K562 (cell line): ENCODE measurements around the gene TMEM53. TPM values are rescaled to one million over a fixed set of nuclear protein-coding genes. Genes with fewer than 3 reads are reported as not detected.

Experiments
- BDP1 ChIP-seq: IDR thresholded peaks from 3 replicates; pipeline ENCODE4 v1.6.1; 2011; ENCODE audit not compliant: insufficient read length, insufficient read depth
- BHLHE40 ChIP-seq: IDR thresholded peaks from 2 replicates; pipeline ENCODE4 v1.6.1; 2011; ENCODE audit warnings: low read length, improper control_type of control experiment
- CAMTA2 ChIP-seq: fragments of 250-450 bp; sonication (Bioruptor Pico); conservative IDR thresholded peaks from 2 replicates; pipeline ENCODE4 v1.5.1; 2022
- ELF2 ChIP-seq: fragments of 250-450 bp; sonication (Bioruptor Pico); IDR thresholded peaks from 2 replicates; pipeline ENCODE4 v1.5.0; 2021; ENCODE audit warnings: mild to moderate bottlenecking
- HSF4 ChIP-seq: fragments of 250-450 bp; sonication (Bioruptor Pico); IDR thresholded peaks from 2 replicates; pipeline ENCODE4 v2.1.2; 2022; ENCODE audit warnings: mild to moderate bottlenecking, moderate library complexity, borderline replicate concordance
- KDM5B ChIP-seq: fragments of 200-600 bp; sonication (generic); IDR thresholded peaks from 2 replicates; pipeline ENCODE4 v1.6.1; 2012; ENCODE audit warnings: low read depth, mild to moderate bottlenecking, moderate library complexity, low read length, control low read depth, inconsistent platforms; ENCODE audit not compliant: insufficient replicate concordance
- MGA ChIP-seq: fragments of 450-650 bp; IDR thresholded peaks from 2 replicates; pipeline ENCODE4 v1.6.1; 2016; ENCODE audit warnings: mild to moderate bottlenecking, moderate library complexity
- RBM39 ChIP-seq: fragments of 200-400 bp; formaldehyde crosslinking; optimal IDR thresholded peaks from 2 replicates; pipeline ENCODE3; 2018; ENCODE audit warnings: low read depth, low read length
- SMARCE1 ChIP-seq: fragments of 450-650 bp; IDR thresholded peaks from 2 replicates; pipeline ENCODE4 v1.7.1; 2016; ENCODE audit warnings: mild to moderate bottlenecking
- TAF7 ChIP-seq: fragments of 450-650 bp; IDR thresholded peaks from 2 replicates; pipeline ENCODE4 v1.6.1; 2016; ENCODE audit warnings: missing genetic modification characterization, missing compliant biosample characterization
- U2AF1 ChIP-seq: fragments of 200-400 bp; formaldehyde crosslinking; optimal IDR thresholded peaks from 2 replicates; pipeline ENCODE3; 2017; ENCODE audit warnings: mild to moderate bottlenecking, low read depth, low read length, moderate library complexity
- ZBTB1 ChIP-seq: sonication (generic); formaldehyde crosslinking; IDR thresholded peaks from 2 replicates; pipeline ENCODE4 v1.8.1; 2023; ENCODE audit warnings: missing genetic modification reagents, low read depth, mild to moderate bottlenecking, borderline replicate concordance
- ZBTB33 ChIP-seq: sonication (generic); formaldehyde crosslinking; IDR thresholded peaks from 2 replicates; pipeline ENCODE4 v1.8.1; 2023; ENCODE audit warnings: mild to moderate bottlenecking, missing genetic modification reagents
- ZNF253 ChIP-seq: fragments of 250-450 bp; sonication (Bioruptor Pico); conservative IDR thresholded peaks from 2 replicates; pipeline ENCODE4 v1.6.1; 2021; ENCODE audit warnings: mild to moderate bottlenecking
- ZNF3 ChIP-seq: fragments of 250-450 bp; sonication (Bioruptor Pico); IDR thresholded peaks from 2 replicates; pipeline ENCODE4 v1.5.0; 2021; ENCODE audit warnings: mild to moderate bottlenecking, moderate library complexity
- polyA plus RNA-seq, 8 experiments: library from polyadenylated mRNA; depleted of rRNA in 4 of 8; stranded (reverse) in 5 of 8; unstranded in 3 of 8; fragments of >200 nt; fragmentation: Nextera tagmentation in 2 of 8; fragmentation: Illumina TruSeq in 1 of 8; extraction: Ambion mirVana in 2 of 8; extraction: Trizol in 1 of 8; gene quantifications; 2 replicates each; pipeline versions ENCODE4 v1.2.1 to v1.2.3, GENCODE V29; 2011 to 2014; ENCODE audit warnings: inconsistent platforms in 1 of 8, missing spikeins in 1 of 8
- total RNA-seq, 7 experiments: library from RNA; depleted of rRNA in 6 of 7; stranded (reverse); fragments of >200 nt in 6 of 7; fragmentation: Illumina TruSeq in 2 of 7; extraction: Trizol in 2 of 7; gene quantifications; 2 replicates each; pipeline versions ENCODE4 v1.2.1 to v1.2.3, GENCODE V29; 2011 to 2021; ENCODE audit warnings: low replicate concordance in 1 of 7

TMEM53 gene
- total and polyA plus RNA-seq, 9 of the 15 experiments (the other 6 are each of a cell fraction or from before 2014, with no cell fraction given): 0.23 to 3.7 (median 2.0) TPM

- TF ChIP-seq MGA (peak; percentile 59), BHLHE40 (peak; percentile 94), CAMTA2 (CRISPR knock-in tag) (peak; percentile 97), ZNF3 (no peak), HSF4 (CRISPR knock-in tag) (peak; percentile 72; the same call in 1 of the 2 replicates), RBM39 (no peak), ZNF253 (CRISPR knock-in tag) (no peak), ZBTB1 (CRISPR knock-in tag) (peak; percentile 69), TAF7 (tag) (peak; percentile 76), SMARCE1 (peak; percentile 22; the same call in 1 of the 2 replicates), ZBTB33 (CRISPR knock-in tag) (no peak), ELF2 (CRISPR knock-in tag) (peak; percentile 84), BDP1 (no peak), U2AF1 (peak; percentile 71), KDM5B (peak; percentile 57)
Observed at GRCh38 chr1:44631647-44632539, 42.4 kb downstream of the TMEM53 start (continued).
